ENCODE results near the gene PCDHB11.
"Not testable (repeated sequence)": the region's sequence is repeated elsewhere in the genome, so short reads cannot be mapped to it uniquely, and the experiment has no call there.

- TF ChIP-seq EZH2 (IDR thresholded peaks at IDR 0.05; ENCODE audit: insufficient read depth, poor library complexity, severe bottlenecking); EZH2phosphoT487 (IDR thresholded peaks at IDR 0.05; ENCODE audit: insufficient read depth, low read depth): not testable (repeated sequence)
Observed at GRCh38 chr5:141151632-141152031, 47.8 kb upstream of the PCDHB11 start.
